ENCODE results near the gene LHPP. TPM values are rescaled to one million over a fixed set of nuclear protein-coding genes. Genes with fewer than 3 reads are reported as not detected.
A peak's percentile ranks its signal among the peaks of the same experiment; 100 is the strongest.

Gene LHPP
- total RNA-seq, 1 donor from 2014 or later = 15.2 TPM

DNA sequence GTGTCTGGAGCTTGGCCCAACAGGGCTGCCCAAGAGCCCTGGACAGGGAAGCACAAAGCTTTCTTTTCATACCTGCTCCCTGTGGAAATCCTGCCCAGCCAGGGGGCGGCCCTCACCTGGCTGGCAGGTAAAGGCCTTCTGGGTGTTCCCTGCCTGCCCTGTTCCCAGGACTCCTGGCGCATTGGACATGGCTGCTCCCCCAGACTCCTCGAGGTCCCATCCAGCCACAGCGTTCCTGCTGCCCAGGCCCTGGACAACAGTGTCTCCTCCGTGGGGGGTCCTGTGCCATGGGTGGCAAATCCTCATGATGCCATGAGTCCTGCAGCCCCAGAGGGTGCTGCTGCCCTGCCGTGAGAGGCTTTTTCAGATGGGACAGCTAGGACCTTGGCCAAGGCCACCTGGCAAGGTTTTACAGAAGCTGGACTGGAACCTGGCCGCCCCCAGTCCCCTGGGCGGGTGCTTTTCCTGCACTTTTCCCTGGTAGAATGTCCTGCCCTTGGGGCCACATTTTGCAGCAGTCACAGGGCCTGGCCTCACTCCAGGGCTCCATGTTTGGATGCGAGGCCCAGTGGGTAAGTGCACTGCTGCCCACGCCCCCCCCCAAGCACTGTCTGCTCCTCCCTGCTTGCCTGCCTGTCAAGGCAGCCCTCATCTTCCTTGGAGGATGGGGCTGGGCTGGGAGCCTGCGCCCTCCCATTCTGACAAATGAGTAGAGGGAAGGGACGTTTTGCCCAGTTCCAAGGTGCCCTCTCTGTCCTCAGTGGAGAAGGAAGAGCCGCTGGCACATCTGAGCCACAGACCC lies 60.7 kb downstream of the LHPP start:
- TF ChIP-seq, protein P1, sequence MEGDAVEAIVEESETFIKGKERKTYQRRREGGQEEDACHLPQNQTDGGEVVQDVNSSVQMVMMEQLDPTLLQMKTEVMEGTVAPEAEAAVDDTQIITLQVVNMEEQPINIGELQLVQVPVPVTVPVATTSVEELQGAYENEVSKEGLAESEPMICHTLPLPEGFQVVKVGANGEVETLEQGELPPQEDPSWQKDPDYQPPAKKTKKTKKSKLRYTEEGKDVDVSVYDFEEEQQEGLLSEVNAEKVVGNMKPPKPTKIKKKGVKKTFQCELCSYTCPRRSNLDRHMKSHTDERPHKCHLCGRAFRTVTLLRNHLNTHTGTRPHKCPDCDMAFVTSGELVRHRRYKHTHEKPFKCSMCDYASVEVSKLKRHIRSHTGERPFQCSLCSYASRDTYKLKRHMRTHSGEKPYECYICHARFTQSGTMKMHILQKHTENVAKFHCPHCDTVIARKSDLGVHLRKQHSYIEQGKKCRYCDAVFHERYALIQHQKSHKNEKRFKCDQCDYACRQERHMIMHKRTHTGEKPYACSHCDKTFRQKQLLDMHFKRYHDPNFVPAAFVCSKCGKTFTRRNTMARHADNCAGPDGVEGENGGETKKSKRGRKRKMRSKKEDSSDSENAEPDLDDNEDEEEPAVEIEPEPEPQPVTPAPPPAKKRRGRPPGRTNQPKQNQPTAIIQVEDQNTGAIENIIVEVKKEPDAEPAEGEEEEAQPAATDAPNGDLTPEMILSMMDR (IDR thresholded peaks at IDR 0.05; ENCODE audit: unreplicated experiment) = no peak
- Mint-ChIP-seq H3K27me3 (peaks cover 24% of the 10 kb centered on the region), H3K4me3 (ENCODE audit: low read depth) (no peak overlapping the region), H3K4me1 (ENCODE audit: low read depth) (peaks cover 10% of the 10 kb centered on the region), H3K36me3 (ENCODE audit: insufficient read depth) (peaks cover 1% of the 10 kb centered on the region), H3K27ac (no peak overlapping the region), H3K9me3 (ENCODE audit: low read depth) (no peaks in the 10 kb centered on the region)
- no peak for DNase-seq (ENCODE audit: low spot score, unreplicated experiment)

- Mint-ChIP-seq H3K36me3 (ENCODE audit: insufficient read depth) (peaks cover 1% of the 10 kb centered on the region), H3K27me3 (peaks cover 20% of the 10 kb centered on the region), H3K27ac (peak overlapping the region; percentile 11), H3K4me3 (ENCODE audit: low read depth) (no peak overlapping the region), H3K4me1 (ENCODE audit: low read depth) (peaks cover 10% of the 10 kb centered on the region), H3K9me3 (ENCODE audit: low read depth) (no peaks in the 10 kb centered on the region)
- TF ChIP-seq, protein P1 (IDR thresholded peaks at IDR 0.05; ENCODE audit: unreplicated experiment) = no peak
- no peak for DNase-seq (ENCODE audit: low spot score, unreplicated experiment)
Measured at GRCh38 chr10:124522933-124523871, 61.6 kb downstream of the LHPP start.

DNA sequence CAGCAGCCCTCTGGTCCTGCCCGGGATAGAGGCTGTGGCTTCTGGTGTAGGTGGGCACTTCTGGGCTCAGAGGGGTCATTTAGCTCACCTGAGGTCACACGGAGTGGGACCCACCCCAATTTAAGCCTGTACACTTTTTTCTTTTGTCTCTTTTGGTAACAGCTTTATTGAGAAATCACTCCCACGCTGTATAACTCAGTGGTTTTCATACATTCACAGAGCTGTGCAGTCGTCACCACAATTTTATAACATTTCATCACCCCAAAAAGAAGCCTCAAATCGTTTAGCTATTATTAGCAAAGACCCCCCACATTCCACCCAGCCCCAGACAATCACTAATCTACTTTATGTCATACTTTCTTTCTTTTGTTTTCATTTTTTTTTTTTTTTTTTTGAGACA lies 62.3 kb downstream of the LHPP start:
- TF ChIP-seq, protein P1 (IDR thresholded peaks at IDR 0.05; ENCODE audit: unreplicated experiment) = no peak
- peaks cover 1% of the 10 kb centered on the region for H3K36me3 Mint-ChIP-seq (ENCODE audit: insufficient read depth)
- no peak overlapping the region for H3K4me3 Mint-ChIP-seq (ENCODE audit: low read depth)
- no peak for DNase-seq (ENCODE audit: low spot score, unreplicated experiment)
- peaks cover 20% of the 10 kb centered on the region for H3K27me3 Mint-ChIP-seq
- no peak overlapping the region for H3K27ac Mint-ChIP-seq
- no peaks in the 10 kb centered on the region for H3K9me3 Mint-ChIP-seq (ENCODE audit: low read depth)
- H3K4me1 Mint-ChIP-seq (ENCODE audit: low read depth) = peaks cover 10% of the 10 kb centered on the region

DNA sequence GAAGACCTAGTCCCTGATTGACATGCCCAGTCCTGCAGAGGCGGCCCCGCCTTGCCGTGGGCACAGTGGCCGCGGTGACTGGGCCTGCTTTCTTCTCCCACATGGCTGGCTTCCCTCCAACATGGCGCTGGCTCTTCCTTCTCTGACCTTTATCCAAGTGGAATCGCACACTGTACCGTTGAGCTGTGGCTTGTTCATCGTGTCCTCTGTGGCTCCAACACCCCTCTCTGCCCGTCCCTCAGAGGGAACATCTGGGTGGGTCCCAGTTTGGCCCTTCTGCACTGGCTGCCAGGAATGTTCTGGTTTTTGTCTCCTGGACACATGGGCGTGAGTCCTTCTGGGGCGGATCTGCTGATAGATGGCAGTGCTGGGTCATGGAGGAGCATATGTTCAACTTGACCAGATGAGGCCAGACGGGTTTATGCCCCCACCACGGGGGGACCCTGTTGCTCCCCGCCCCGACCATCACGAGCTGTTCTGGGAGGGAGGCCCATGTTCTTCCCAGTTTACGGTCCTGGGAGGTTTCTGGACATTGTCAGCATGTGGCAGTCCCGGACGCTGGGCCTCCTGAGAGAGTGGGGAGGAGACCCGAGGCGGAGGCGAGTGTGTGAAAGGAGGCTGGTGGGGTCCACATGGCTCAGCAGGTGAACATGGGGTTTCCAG lies 63.5 kb downstream of the LHPP start:
- Mint-ChIP-seq H3K4me3 (ENCODE audit: low read depth) (no peak overlapping the region), H3K36me3 (ENCODE audit: insufficient read depth) (no peaks in the 10 kb centered on the region), H3K9me3 (ENCODE audit: low read depth) (no peaks in the 10 kb centered on the region), H3K4me1 (ENCODE audit: low read depth) (peaks cover 10% of the 10 kb centered on the region), H3K27ac (no peak overlapping the region), H3K27me3 (peaks cover 16% of the 10 kb centered on the region)
- TF ChIP-seq, protein P1 (IDR thresholded peaks at IDR 0.05; ENCODE audit: unreplicated experiment) = no peak
- DNase-seq (ENCODE audit: low spot score, unreplicated experiment) = no peak

All from progenitor cell of endocrine pancreas (in vitro differentiated cells).